ENCODE results near the gene TGFBR1.
A peak's percentile ranks its signal among the peaks of the same experiment; 100 is the strongest.

The TGFBR1 gene

DNA sequence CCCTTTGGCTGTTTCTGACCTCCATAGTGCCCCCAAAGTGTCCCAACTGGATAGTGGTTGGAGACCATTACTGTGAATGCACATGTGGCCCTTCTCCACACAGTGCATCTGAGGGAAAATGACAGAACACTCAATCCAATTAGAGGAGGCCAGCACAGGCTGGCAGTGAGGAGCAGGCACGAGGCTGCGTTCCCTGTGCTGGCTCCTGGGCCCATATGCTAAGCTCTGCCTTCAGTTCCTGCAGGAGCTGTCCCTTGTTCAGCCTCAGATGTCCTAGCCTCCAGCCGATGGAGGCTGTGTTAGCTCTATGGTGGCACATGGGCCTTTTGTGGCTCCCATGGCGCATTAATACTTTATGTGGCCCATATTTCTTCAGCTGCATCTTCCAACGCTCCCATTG is 81.0 kb downstream of the TGFBR1 start:
- H3K4me1 ChIP-seq (ENCODE audit: low read length) = peaks cover 32% of the 10 kb centered on the region
- no peaks in the 10 kb centered on the region for H3K79me2 ChIP-seq (ENCODE audit: low read length)
- H3K4me3 ChIP-seq (ENCODE audit: low read length) = no peak overlapping the region
- no peak for TF ChIP-seq EZH2phosphoT487 (IDR thresholded peaks at IDR 0.05; ENCODE audit: low read length)
- TF ChIP-seq EZH2 (optimal IDR thresholded peaks at IDR 0.05; ENCODE audit: low read depth, low read length) = no peak
- TF ChIP-seq, protein P1, sequence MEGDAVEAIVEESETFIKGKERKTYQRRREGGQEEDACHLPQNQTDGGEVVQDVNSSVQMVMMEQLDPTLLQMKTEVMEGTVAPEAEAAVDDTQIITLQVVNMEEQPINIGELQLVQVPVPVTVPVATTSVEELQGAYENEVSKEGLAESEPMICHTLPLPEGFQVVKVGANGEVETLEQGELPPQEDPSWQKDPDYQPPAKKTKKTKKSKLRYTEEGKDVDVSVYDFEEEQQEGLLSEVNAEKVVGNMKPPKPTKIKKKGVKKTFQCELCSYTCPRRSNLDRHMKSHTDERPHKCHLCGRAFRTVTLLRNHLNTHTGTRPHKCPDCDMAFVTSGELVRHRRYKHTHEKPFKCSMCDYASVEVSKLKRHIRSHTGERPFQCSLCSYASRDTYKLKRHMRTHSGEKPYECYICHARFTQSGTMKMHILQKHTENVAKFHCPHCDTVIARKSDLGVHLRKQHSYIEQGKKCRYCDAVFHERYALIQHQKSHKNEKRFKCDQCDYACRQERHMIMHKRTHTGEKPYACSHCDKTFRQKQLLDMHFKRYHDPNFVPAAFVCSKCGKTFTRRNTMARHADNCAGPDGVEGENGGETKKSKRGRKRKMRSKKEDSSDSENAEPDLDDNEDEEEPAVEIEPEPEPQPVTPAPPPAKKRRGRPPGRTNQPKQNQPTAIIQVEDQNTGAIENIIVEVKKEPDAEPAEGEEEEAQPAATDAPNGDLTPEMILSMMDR (IDR thresholded peaks at IDR 0.05; ENCODE audit: low read length) = no peak
- no peaks in the 10 kb centered on the region for H3K36me3 ChIP-seq (replicated peaks; ENCODE audit: insufficient read depth, low read length)
- H3K27ac ChIP-seq (ENCODE audit: low read length) = no peak overlapping the region
- no peak overlapping the region for H3K9ac ChIP-seq (ENCODE audit: low read length)
- H3K9me2 ChIP-seq (replicated peaks; ENCODE audit: insufficient read depth, low read length) = no peaks in the 10 kb centered on the region
- no peak for DNase-seq
- H2AFZ ChIP-seq (ENCODE audit: low read length) = no peak overlapping the region
- H4K20me1 ChIP-seq (ENCODE audit: insufficient read depth, low read length) = no peaks in the 10 kb centered on the region
- no peaks in the 10 kb centered on the region for H3K9me3 ChIP-seq (replicated peaks; ENCODE audit: insufficient read depth, low read length)
- no peak overlapping the region for H3K4me2 ChIP-seq (ENCODE audit: low read depth, low read length)
- no peaks in the 10 kb centered on the region for H3K27me3 ChIP-seq (replicated peaks; ENCODE audit: insufficient read depth, low read length)
- peaks cover 7% of the 10 kb centered on the region; the same call in 1 of the 2 replicates for H3F3A ChIP-seq (ENCODE audit: insufficient read depth, low read length)

DNA sequence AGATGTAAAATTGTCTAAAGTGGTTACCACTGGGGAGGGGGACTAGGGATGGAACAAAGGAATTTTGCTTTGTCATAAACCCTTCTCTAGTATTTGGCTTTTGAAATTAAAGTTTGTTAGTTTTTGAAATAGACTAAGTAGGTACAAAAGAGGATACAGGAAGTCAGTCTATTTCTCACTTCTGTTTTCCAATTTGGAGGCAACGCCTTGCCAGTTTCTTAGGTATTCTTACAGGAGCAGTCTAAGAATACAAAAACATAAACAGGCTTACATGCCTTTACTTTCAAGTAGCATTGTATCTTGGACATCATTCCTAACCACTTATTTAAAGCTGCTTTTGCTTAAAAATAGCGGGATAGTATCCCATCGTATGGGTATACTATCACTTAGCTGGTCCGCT is 82.4 kb downstream of the TGFBR1 start:
- Histone ChIP-seq H3K27me3 (replicated peaks; ENCODE audit: insufficient read depth, low read length) (no peaks in the 10 kb centered on the region), H3F3A (ENCODE audit: insufficient read depth, low read length) (peaks cover 7% of the 10 kb centered on the region; the same call in 1 of the 2 replicates), H2AFZ (ENCODE audit: low read length) (peak overlapping the region; percentile 40; the same call in 1 of the 2 replicates), H3K4me3 (ENCODE audit: low read length) (peak overlapping the region; percentile 35), H3K36me3 (replicated peaks; ENCODE audit: insufficient read depth, low read length) (no peaks in the 10 kb centered on the region), H3K4me2 (ENCODE audit: low read depth, low read length) (peak overlapping the region; percentile 79), H3K4me1 (ENCODE audit: low read length) (peaks cover 20% of the 10 kb centered on the region), H3K79me2 (ENCODE audit: low read length) (no peaks in the 10 kb centered on the region), H3K9me3 (replicated peaks; ENCODE audit: insufficient read depth, low read length) (no peaks in the 10 kb centered on the region), H3K27ac (ENCODE audit: low read length) (peak overlapping the region; percentile 40; the same call in 1 of the 2 replicates), H4K20me1 (ENCODE audit: insufficient read depth, low read length) (no peaks in the 10 kb centered on the region), H3K9ac (ENCODE audit: low read length) (no peak overlapping the region), H3K9me2 (replicated peaks; ENCODE audit: insufficient read depth, low read length) (no peaks in the 10 kb centered on the region)
- no peak for TF ChIP-seq EZH2 (optimal IDR thresholded peaks at IDR 0.05; ENCODE audit: low read depth, low read length)
- TF ChIP-seq, protein P1 (IDR thresholded peaks at IDR 0.05; ENCODE audit: low read length) = no peak
- no peak for TF ChIP-seq EZH2phosphoT487 (IDR thresholded peaks at IDR 0.05; ENCODE audit: low read length)
- DNase-seq = peak; percentile 26

DNA sequence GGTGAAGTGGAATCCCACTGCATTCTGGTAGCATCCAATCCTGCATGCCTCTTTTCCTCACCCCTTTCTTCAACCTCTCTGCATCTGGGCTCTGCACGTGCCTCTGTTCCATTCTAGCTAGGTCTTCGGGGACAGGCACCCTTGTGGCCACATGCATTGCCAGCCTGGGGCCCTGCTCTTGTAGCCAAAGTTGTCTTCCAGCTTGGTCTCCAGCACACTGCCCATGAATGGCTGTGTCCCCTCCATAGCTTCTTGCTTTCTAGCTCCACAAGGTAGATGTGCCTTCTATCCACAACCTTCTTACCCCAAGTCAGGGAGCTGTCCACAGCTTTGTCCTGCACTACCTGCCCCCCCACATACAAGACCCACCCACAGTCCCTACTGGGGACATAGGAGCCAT is 84.3 kb downstream of the TGFBR1 start:
- H3K36me3 ChIP-seq (replicated peaks; ENCODE audit: insufficient read depth, low read length) = no peaks in the 10 kb centered on the region

More for the DNA sequence above, 84.3 kb downstream of the TGFBR1 start:
- Histone ChIP-seq H3F3A (ENCODE audit: insufficient read depth, low read length) (peaks cover 7% of the 10 kb centered on the region; the same call in 1 of the 2 replicates), H3K79me2 (ENCODE audit: low read length) (no peaks in the 10 kb centered on the region), H3K4me3 (ENCODE audit: low read length) (no peak overlapping the region), H3K4me2 (ENCODE audit: low read depth, low read length) (no peak overlapping the region), H3K9ac (ENCODE audit: low read length) (no peak overlapping the region), H3K9me3 (replicated peaks; ENCODE audit: insufficient read depth, low read length) (no peaks in the 10 kb centered on the region), H3K27me3 (replicated peaks; ENCODE audit: insufficient read depth, low read length) (no peaks in the 10 kb centered on the region), H3K9me2 (replicated peaks; ENCODE audit: insufficient read depth, low read length) (no peaks in the 10 kb centered on the region), H2AFZ (ENCODE audit: low read length) (no peak overlapping the region), H4K20me1 (ENCODE audit: insufficient read depth, low read length) (no peaks in the 10 kb centered on the region), H3K4me1 (ENCODE audit: low read length) (peaks cover 20% of the 10 kb centered on the region), H3K27ac (ENCODE audit: low read length) (no peak overlapping the region)
- TF ChIP-seq EZH2 (optimal IDR thresholded peaks at IDR 0.05; ENCODE audit: low read depth, low read length) (no peak), EZH2phosphoT487 (IDR thresholded peaks at IDR 0.05; ENCODE audit: low read length) (no peak)
- TF ChIP-seq, protein P1 (IDR thresholded peaks at IDR 0.05; ENCODE audit: low read length) = no peak
- no peak for DNase-seq

Data from MM.1S (cell line).